SH-SY5Y (cell line): ENCODE results near the gene KLHL26.

Experiments used
- GATA2 ChIP-seq: IDR thresholded peaks from 2 replicates; pipeline ENCODE4 v1.6.1; 2011; ENCODE audit warnings: mild to moderate bottlenecking, low read depth, low read length
- GATA3 ChIP-seq: IDR thresholded peaks from 2 replicates; pipeline ENCODE4 v1.6.1; 2011; ENCODE audit warnings: low read depth, mild to moderate bottlenecking, low read length, moderate library complexity

DNA sequence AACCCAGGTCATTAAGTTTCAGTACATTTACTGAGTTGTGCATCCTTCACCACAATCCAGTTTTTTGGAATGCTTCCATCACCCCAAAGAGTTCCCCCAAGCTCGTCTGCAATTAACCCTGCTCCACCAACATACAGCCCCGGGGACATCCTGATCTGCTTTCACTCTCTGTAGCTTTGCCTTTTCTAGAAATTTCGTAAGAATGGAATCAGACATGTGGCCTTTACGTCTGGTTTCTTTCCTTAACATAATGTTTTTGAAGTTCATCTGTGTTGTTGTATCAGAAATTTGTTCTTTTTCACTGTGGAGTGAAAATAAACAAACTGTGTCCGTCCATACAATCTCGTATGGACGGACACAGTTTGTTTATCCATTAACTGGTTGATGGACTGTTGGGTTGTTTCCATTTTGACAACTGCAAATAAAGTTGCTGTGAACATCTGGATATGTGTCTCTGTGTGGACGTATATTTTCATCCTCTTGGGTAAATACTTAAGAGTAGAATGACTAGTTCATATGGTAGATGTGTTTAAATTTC, 2.9 kb downstream of the KLHL26 start:
- TF ChIP-seq GATA2 (no peak), GATA3 (no peak)
